ENCODE results near the gene CENPP.
A peak's percentile ranks its signal among the peaks of the same experiment; 100 is the strongest.

The CENPP gene

DNA sequence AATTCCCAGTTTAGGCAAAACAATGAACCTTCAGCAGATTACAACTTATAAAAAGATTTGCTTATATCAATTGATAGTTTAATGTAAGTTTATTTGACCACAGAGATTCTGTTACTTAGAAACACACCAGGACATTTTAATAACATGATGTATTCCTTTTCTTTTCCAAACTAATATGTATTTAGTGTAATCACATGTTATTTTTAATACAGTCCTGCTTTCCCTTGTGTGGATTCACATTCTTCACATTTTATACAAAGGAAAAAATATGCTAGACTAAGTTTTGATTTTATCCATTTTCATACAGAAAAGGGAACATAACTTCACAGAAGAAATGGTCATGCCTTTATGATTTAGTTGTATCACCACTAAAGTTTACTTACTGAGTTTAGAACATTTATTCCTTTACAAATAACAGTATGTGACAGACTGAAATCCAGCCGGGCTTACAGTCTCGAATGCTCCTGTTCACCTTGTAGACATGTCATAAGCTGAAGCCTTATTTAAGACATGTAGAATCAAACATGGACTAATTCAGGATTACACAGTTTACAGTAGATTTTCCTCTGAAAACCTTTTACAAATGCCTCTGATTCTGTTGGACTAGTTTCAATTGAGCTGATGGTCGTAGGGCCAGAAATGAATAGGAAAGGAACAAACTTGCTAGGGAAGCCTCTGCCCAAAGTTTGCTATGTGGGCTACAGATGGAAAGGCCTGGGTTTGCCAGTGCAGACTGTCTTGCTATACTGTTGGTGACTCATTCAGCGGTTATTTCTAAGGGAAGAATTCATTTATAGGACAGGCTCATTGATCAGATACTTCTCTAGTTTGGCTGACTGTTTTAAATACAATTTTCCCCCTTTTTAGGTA, 163.2 kb downstream of the CENPP start:
- TF ChIP-seq POLR2A (IDR thresholded peaks at IDR 0.05; ENCODE audit: low read depth, low read length) (no peak), POLR2AphosphoS5 (IDR thresholded peaks at IDR 0.05; ENCODE audit: low read depth, low read length) (no peak), PAX5 (IDR thresholded peaks at IDR 0.05; ENCODE audit: insufficient read depth, low read length, severe bottlenecking) (no peak), TAF1 (IDR thresholded peaks at IDR 0.05; ENCODE audit: low read depth, low read length) (no peak)
- FAIRE-seq (no peak), DNase-seq (ENCODE audit: insufficient read length, low spot score) (no peak)

DNA sequence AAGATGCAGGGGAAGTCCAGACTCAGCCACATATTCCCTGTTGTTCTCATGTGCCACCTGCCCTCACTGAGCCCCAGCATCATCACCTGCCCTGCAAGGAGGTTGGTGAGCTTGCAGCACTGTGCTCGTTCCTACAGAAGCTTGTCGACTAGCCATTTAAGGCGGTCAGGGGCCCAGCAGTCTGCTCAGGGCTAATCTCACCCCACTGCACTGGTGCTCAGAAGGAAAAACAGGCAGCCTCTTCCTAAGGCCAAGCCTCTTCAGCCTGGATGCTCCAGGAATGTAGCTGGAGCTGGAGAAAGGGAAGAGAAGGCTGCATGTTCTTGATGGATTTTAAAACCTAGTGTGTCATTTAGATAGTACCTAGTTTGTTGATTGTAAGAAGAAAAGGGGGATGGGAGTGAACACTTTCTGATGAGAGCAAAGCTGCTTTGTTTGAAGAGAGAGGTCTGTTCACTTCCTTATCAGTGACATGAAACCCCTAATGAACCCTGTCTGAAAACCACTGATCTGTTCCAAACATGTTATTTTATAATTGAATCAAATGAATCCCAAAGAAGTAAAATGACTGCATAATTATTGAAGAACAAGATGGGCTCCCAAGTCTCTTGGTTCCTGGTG, 167.1 kb downstream of the CENPP start:
- no peak for TF ChIP-seq SPI1 (IDR thresholded peaks at IDR 0.05; ENCODE audit: low read depth, low read length)
- FAIRE-seq, result peak; percentile 16
- no peak for DNase-seq (ENCODE audit: insufficient read length, low spot score)

DNA sequence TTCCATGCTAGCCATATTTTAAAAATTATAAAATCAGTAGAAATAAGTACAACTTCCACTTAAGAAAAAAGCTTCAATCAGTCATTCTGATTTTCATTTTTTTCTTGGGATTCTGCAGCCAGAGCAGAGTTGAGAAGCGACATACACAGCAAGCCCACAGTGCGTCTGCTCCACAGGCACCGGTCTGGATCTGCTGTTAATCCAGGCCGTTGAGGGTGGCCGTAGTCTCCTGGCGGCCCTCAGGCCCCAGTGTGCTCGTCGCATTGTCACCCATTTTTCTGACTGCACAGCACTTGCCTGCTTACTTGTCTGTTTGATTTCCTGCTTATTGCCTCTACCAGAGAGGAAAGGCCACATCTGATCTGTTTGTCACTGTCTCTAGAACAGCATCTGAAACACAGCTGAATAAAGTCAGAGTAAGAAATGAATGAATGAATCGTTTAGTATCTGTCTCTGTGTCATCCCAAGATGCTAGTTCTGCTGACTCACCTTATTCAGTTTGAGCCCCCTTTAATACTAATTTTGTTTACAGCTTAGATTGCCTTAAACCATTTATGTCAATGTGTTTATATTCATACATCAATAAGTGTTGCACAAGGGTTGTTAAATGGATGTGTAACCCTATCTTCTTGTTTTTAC, 168.1 kb downstream of the CENPP start:
- DNase-seq (ENCODE audit: insufficient read length, low spot score) (no peak), FAIRE-seq (no peak)
- TF ChIP-seq POU2F2 (IDR thresholded peaks at IDR 0.05; ENCODE audit: low read depth, low read length) (no peak), SPI1 (IDR thresholded peaks at IDR 0.05; ENCODE audit: low read depth, low read length) (no peak), PAX5 (IDR thresholded peaks at IDR 0.05; ENCODE audit: insufficient read depth, low read length, severe bottlenecking) (no peak), POLR2AphosphoS5 (IDR thresholded peaks at IDR 0.05; ENCODE audit: low read depth, low read length) (no peak), TAF1 (IDR thresholded peaks at IDR 0.05; ENCODE audit: low read depth, low read length) (no peak), POLR2A (IDR thresholded peaks at IDR 0.05; ENCODE audit: low read depth, low read length) (no peak)

DNA sequence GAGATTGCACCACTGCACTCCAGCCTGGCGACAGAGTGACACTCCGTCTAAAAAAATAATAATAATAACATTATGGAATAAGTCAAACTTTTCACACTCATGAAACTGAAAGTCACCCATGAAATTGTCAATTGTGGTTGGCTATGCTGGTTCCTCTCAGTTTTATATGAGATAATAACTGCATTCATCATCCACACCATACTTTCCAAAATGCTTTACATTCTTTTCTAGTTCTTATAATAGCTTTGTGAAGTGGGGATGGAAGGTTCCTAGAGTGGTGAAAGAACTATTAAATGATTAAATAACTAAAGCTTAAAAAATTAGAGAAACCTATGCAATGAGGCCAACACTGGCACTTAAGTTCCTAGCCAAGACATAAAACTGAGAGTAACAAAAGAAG, 169.1 kb downstream of the CENPP start:
- TF ChIP-seq TAF1 (IDR thresholded peaks at IDR 0.05; ENCODE audit: low read depth, low read length) (no peak), POLR2A (IDR thresholded peaks at IDR 0.05; ENCODE audit: low read depth, low read length) (no peak), PAX5 (IDR thresholded peaks at IDR 0.05; ENCODE audit: insufficient read depth, low read length, severe bottlenecking) (no peak), POLR2AphosphoS5 (IDR thresholded peaks at IDR 0.05; ENCODE audit: low read depth, low read length) (no peak), POU2F2 (IDR thresholded peaks at IDR 0.05; ENCODE audit: low read depth, low read length) (no peak), SPI1 (IDR thresholded peaks at IDR 0.05; ENCODE audit: low read depth, low read length) (no peak)
- FAIRE-seq (no peak), DNase-seq (ENCODE audit: insufficient read length, low spot score) (no peak)

DNA sequence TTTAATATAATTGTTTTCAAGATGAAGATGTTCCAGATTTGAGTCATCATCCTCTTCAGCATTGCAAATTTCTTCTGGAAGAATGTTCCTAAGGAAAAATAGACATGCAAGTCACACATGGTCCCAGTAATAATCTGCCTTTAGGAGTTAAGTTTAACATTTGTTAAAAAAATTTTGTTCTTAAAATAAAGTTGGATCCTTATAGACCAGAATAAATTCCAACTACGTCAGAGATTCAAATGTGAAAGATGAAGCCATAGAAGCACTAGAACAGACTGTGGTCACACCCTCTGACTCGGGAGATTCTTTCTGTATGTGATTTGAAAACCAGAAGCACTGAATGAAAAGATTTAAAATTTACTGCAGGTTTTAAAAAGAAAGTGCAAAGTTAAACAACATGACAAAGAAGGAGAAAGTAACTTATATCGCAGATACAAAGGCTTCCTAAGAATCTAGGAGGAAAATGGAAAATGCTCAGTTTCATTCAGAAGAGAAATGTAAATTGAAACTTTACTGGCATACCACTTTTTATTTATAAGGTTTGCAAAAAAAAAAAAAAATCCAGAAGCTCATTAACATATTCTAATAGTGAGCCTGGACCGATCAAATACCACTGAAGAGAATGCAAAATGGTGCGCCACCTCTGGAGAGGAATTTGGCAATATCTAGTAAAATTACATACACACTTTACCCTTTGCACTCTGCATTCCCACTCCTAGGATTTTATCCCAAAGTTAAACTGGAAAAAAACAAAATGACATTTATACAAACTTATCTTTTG, 170.8 kb downstream of the CENPP start:
- no peak for TF ChIP-seq PAX5 (IDR thresholded peaks at IDR 0.05; ENCODE audit: insufficient read depth, low read length, severe bottlenecking)
- TF ChIP-seq POLR2AphosphoS5 (IDR thresholded peaks at IDR 0.05; ENCODE audit: low read depth, low read length), result no peak
- TF ChIP-seq TAF1 (IDR thresholded peaks at IDR 0.05; ENCODE audit: low read depth, low read length), result no peak
- TF ChIP-seq POLR2A (IDR thresholded peaks at IDR 0.05; ENCODE audit: low read depth, low read length), result no peak
- TF ChIP-seq POU2F2 (IDR thresholded peaks at IDR 0.05; ENCODE audit: low read depth, low read length), result no peak
- no peak for TF ChIP-seq SPI1 (IDR thresholded peaks at IDR 0.05; ENCODE audit: low read depth, low read length)
- DNase-seq (ENCODE audit: insufficient read length, low spot score) (no peak), FAIRE-seq (no peak)

DNA sequence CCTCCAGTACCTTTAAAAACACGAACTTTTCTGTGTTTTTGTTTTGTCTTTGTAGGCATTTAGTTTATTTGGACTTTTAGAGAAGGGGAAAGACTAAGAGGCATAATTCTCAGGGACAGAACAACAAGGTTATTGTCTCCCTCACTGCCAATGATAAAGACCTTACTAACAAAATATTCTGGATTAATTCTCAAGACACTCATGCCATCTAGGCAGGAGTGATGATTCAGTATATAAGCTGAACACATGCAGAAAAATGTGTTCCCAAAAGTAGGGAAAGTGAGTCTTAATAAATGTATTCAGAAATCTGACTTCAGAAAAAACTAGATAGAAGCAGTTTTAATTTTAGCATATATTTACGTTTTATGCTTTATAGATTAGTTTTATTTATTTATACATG, 173.9 kb downstream of the CENPP start:
- DNase-seq (ENCODE audit: insufficient read length, low spot score), result no peak
- no peak for TF ChIP-seq POLR2A (IDR thresholded peaks at IDR 0.05; ENCODE audit: low read depth, low read length)
- TF ChIP-seq PAX5 (IDR thresholded peaks at IDR 0.05; ENCODE audit: insufficient read depth, low read length, severe bottlenecking), result no peak
- TF ChIP-seq TAF1 (IDR thresholded peaks at IDR 0.05; ENCODE audit: low read depth, low read length), result no peak
- no peak for FAIRE-seq

DNA sequence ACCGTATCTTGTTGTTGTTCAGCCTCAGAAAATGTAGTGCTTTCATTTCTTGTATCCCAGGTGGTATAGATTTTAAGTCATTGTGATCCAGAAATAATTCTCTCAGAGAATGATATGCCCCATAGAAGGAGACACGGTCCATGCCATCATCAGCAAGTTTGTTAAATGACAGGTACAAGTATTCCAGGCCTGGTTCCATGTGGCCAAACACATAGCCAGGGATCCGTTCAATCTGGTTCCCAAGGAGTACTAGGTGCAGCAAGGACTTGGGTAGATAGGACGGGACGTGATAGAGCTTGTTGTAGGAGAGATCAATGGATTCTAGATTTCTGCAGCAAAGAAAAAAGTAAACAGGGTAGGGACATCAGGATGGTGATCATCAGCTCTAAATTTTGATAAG, 175.0 kb downstream of the CENPP start:
- DNase-seq (ENCODE audit: insufficient read length, low spot score) (no peak), FAIRE-seq (no peak)
- TF ChIP-seq SPI1 (IDR thresholded peaks at IDR 0.05; ENCODE audit: low read depth, low read length) (no peak), POLR2A (IDR thresholded peaks at IDR 0.05; ENCODE audit: low read depth, low read length) (no peak), POU2F2 (IDR thresholded peaks at IDR 0.05; ENCODE audit: low read depth, low read length) (no peak), PAX5 (IDR thresholded peaks at IDR 0.05; ENCODE audit: insufficient read depth, low read length, severe bottlenecking) (no peak), POLR2AphosphoS5 (IDR thresholded peaks at IDR 0.05; ENCODE audit: low read depth, low read length) (no peak), TAF1 (IDR thresholded peaks at IDR 0.05; ENCODE audit: low read depth, low read length) (no peak)

DNA sequence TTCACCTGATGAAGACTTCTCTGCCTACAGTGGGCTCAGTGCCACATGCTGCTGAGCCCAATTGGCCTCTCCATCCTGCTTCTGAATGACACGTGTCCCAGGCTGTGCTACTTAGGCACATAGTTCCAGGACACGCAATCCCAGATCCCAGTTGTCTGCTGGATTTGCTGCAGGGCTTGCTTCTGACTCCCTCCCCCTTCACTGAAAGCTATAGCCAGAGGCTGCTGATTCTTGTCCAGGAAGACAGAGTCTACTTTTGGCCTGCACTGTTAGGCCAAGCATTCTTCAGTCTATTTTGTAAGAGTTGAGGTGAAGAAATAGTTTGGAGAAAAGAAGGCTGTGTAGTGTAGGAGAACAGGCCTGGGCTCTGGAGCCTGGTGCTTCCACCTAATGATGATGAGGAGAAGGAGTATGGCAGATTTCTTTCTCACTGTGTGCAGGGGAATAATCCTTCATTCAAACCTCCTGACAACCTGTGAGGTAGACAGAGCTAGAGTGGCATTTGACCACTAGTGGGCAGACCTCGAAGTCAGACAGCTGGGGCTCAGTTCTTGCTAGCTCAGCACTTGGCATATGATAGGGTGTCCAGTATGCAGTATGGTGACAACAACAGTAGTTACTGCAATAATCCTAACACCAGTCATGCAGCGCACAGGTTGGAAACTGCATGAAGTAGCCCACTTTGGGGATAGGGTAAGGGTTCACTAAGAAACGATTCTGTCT, 176.1 kb downstream of the CENPP start:
- DNase-seq (ENCODE audit: insufficient read length, low spot score), result no peak
- FAIRE-seq, result peak; percentile 43
- TF ChIP-seq PAX5 (IDR thresholded peaks at IDR 0.05; ENCODE audit: insufficient read depth, low read length, severe bottlenecking), result no peak
- no peak for TF ChIP-seq POLR2A (IDR thresholded peaks at IDR 0.05; ENCODE audit: low read depth, low read length)

DNA sequence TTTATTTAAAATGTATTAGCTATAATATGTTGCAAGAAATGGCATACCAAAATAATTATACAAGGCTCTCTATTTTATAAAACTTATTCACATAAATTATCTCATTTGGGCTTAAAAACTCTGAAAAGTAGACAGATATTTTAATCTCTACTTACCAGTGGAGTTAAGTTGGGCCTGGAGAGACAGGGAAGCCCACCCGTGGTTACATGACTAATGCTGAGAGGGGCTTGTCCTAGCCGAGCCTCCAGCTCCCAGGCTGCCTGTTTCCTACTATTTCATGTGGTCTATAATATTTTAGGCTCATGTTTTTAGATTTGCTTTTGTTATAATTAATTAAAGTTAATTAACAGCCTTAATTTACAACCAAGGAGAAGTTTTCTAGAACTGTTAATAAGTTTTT, 177.4 kb downstream of the CENPP start:
- no peak for FAIRE-seq

More for the DNA sequence above, 177.4 kb downstream of the CENPP start:
- no peak for DNase-seq (ENCODE audit: insufficient read length, low spot score)
- TF ChIP-seq POU2F2 (IDR thresholded peaks at IDR 0.05; ENCODE audit: low read depth, low read length), result no peak
- TF ChIP-seq PAX5 (IDR thresholded peaks at IDR 0.05; ENCODE audit: insufficient read depth, low read length, severe bottlenecking), result no peak
- no peak for TF ChIP-seq POLR2A (IDR thresholded peaks at IDR 0.05; ENCODE audit: low read depth, low read length)
- no peak for TF ChIP-seq TAF1 (IDR thresholded peaks at IDR 0.05; ENCODE audit: low read depth, low read length)
- no peak for TF ChIP-seq SPI1 (IDR thresholded peaks at IDR 0.05; ENCODE audit: low read depth, low read length)
